Activated T-helper 17 cell treated with anti-CD3 and anti-CD28 coated beads, Interleukin-2, amount 50 U/mL, for 72 hours (primary cell): ENCODE data around the gene ARHGEF7. TPM values are rescaled to one million over a fixed set of nuclear protein-coding genes. Genes with fewer than 3 reads are reported as not detected.

ENCODE experiments used
- total RNA-seq, 2 donors: library from RNA; stranded (reverse); gene quantifications; one replicate each; pipeline ENCODE4 v1.2.3, GENCODE V29; 2022

The ARHGEF7 gene
- total RNA-seq, 2 donors from 2014 or later = 70.2 to 127 TPM

Other genes with a start within 250 kb of the ARHGEF7 start
- gene ANKRD10, start 200.2 kb upstream of the ARHGEF7 start, total RNA-seq = 100 to 1,000 TPM; 180 to 207 TPM
- gene TEX29, start 205.3 kb downstream of the ARHGEF7 start, total RNA-seq = 1 to 10 TPM; 1.7 to 2.2 TPM